Activated naive CD4-positive, alpha-beta T cell treated with anti-CD3 and anti-CD28 coated beads for 36 hours (primary cell): Measurements from ENCODE around the gene MAML3. TPM values are rescaled to one million over a fixed set of nuclear protein-coding genes. Genes with fewer than 3 reads are reported as not detected.

Experiments used
- CTCF ChIA-PET: fragments of 350-600 bp; sonication (Branson Sonifier 250); formaldehyde crosslinking; loops from one replicate; lab custom pipeline; 2021; ENCODE audit warnings: antibody characterized with exemption; lab: Charles Lee
- DNase-seq: peaks from one replicate; pipeline ENCODE4 v3.0.0-alpha.2; 2020
- H3K27ac Mint-ChIP-seq: one replicate; pipeline ENCODE4 v1.8.0; 2021; ENCODE audit warnings: mild to moderate bottlenecking, mixed read lengths
- H3K27me3 Mint-ChIP-seq: one replicate; pipeline ENCODE4 v1.8.0; 2021; ENCODE audit warnings: low read depth, mixed read lengths
- H3K36me3 Mint-ChIP-seq: one replicate; pipeline ENCODE4 v1.8.0; 2021; ENCODE audit warnings: low read depth, mixed read lengths
- H3K4me1 Mint-ChIP-seq: one replicate; pipeline ENCODE4 v1.8.0; 2021; ENCODE audit warnings: low read depth, mixed read lengths
- H3K4me3 Mint-ChIP-seq: one replicate; pipeline ENCODE4 v1.8.0; 2021; ENCODE audit warnings: mild to moderate bottlenecking, moderate library complexity, mixed read lengths
- H3K9me3 Mint-ChIP-seq: one replicate; pipeline ENCODE4 v1.8.0; 2021; ENCODE audit warnings: mixed read lengths
- intact Hi-C: fragments of 100-400 bp; cut with micrococcal nuclease; formaldehyde crosslinking; loops from one replicate; pipeline ENCODE4 v1.15.1; 2023
- total RNA-seq, 2 experiments: library from RNA; stranded (reverse); gene quantifications; one replicate each; pipeline ENCODE4 v1.2.3, GENCODE V29; 2021

The MAML3 gene
- total RNA-seq, 2 experiments from 2014 or later = 0.52 to 0.76 TPM

GRCh38 chr4:139887376-139887802 lies 266.6 kb downstream of the MAML3 start:
- no peak overlapping the region for H3K27ac Mint-ChIP-seq
- intact Hi-C loops = no loop called here
- no peaks in the 10 kb centered on the region for H3K4me1 Mint-ChIP-seq
- no peaks in the 10 kb centered on the region for H3K36me3 Mint-ChIP-seq
- no peak for DNase-seq
- H3K27me3 Mint-ChIP-seq = no peaks in the 10 kb centered on the region
- H3K4me3 Mint-ChIP-seq = no peak overlapping the region
- CTCF ChIA-PET = no interaction called here
- H3K9me3 Mint-ChIP-seq = peaks cover 2% of the 10 kb centered on the region

- Mint-ChIP-seq H3K4me3 (no peak overlapping the region), H3K36me3 (no peaks in the 10 kb centered on the region), H3K4me1 (no peaks in the 10 kb centered on the region), H3K27ac (no peak overlapping the region), H3K9me3 (peaks cover 2% of the 10 kb centered on the region), H3K27me3 (no peaks in the 10 kb centered on the region)
- CTCF ChIA-PET = no interaction called here
- intact Hi-C loops = no loop called here
- no peak for DNase-seq
Measured at GRCh38 chr4:139886798-139887197, 267.2 kb downstream of the MAML3 start.

- Mint-ChIP-seq H3K36me3 (no peaks in the 10 kb centered on the region), H3K27me3 (no peaks in the 10 kb centered on the region), H3K4me3 (no peak overlapping the region), H3K27ac (no peak overlapping the region), H3K9me3 (peaks cover 2% of the 10 kb centered on the region), H3K4me1 (no peaks in the 10 kb centered on the region)
- intact Hi-C loops = no loop called here
- no peak for DNase-seq
- CTCF ChIA-PET = no interaction called here
Measured at GRCh38 chr4:139884438-139884837, 269.5 kb downstream of the MAML3 start.

- H3K4me1 Mint-ChIP-seq = no peaks in the 10 kb centered on the region
- H3K36me3 Mint-ChIP-seq = no peaks in the 10 kb centered on the region
- no peak overlapping the region for H3K27ac Mint-ChIP-seq
- no peak for DNase-seq
- peaks cover 2% of the 10 kb centered on the region for H3K9me3 Mint-ChIP-seq
- CTCF ChIA-PET = no interaction called here
- no peak overlapping the region for H3K4me3 Mint-ChIP-seq
- intact Hi-C loops = no loop called here
- H3K27me3 Mint-ChIP-seq = no peaks in the 10 kb centered on the region
Measured at GRCh38 chr4:139880841-139881240, 273.1 kb downstream of the MAML3 start.

- no peaks in the 10 kb centered on the region for H3K36me3 Mint-ChIP-seq
- H3K9me3 Mint-ChIP-seq = peaks cover 2% of the 10 kb centered on the region
- H3K4me1 Mint-ChIP-seq = no peaks in the 10 kb centered on the region
- H3K27me3 Mint-ChIP-seq = no peaks in the 10 kb centered on the region
- CTCF ChIA-PET = no interaction called here
- intact Hi-C loops = no loop called here
- no peak for DNase-seq
- H3K4me3 Mint-ChIP-seq = no peak overlapping the region
- H3K27ac Mint-ChIP-seq = no peak overlapping the region
Measured at GRCh38 chr4:139878050-139878449, 275.9 kb downstream of the MAML3 start.

- no peaks in the 10 kb centered on the region for H3K9me3 Mint-ChIP-seq
- DNase-seq = peak; percentile 16
- H3K4me1 Mint-ChIP-seq = peaks cover 5% of the 10 kb centered on the region
- H3K27me3 Mint-ChIP-seq = peaks cover 2% of the 10 kb centered on the region
- CTCF ChIA-PET = no interaction called here
- no peak overlapping the region for H3K27ac Mint-ChIP-seq
- no peak overlapping the region for H3K4me3 Mint-ChIP-seq
- intact Hi-C loops = no loop called here
- H3K36me3 Mint-ChIP-seq = no peaks in the 10 kb centered on the region
Measured at GRCh38 chr4:139876337-139876941, 277.5 kb downstream of the MAML3 start.

GRCh38 chr4:139875411-139875825 lies 278.6 kb downstream of the MAML3 start:
- Mint-ChIP-seq H3K36me3 (no peaks in the 10 kb centered on the region), H3K27me3 (peaks cover 2% of the 10 kb centered on the region), H3K4me3 (no peak overlapping the region), H3K4me1 (peaks cover 5% of the 10 kb centered on the region), H3K27ac (no peak overlapping the region), H3K9me3 (no peaks in the 10 kb centered on the region)
- CTCF ChIA-PET = no interaction called here
- intact Hi-C loops = no loop called here
- DNase-seq = no peak

GRCh38 chr4:139873111-139873860 lies 280.7 kb downstream of the MAML3 start:
- no peak overlapping the region for H3K4me3 Mint-ChIP-seq
- CTCF ChIA-PET = no interaction called here
- H3K27me3 Mint-ChIP-seq = peaks cover 2% of the 10 kb centered on the region
- H3K9me3 Mint-ChIP-seq = no peaks in the 10 kb centered on the region
- H3K36me3 Mint-ChIP-seq = no peaks in the 10 kb centered on the region
- H3K4me1 Mint-ChIP-seq = peaks cover 5% of the 10 kb centered on the region
- intact Hi-C loops = no loop called here
- no peak overlapping the region for H3K27ac Mint-ChIP-seq
- DNase-seq = no peak

- intact Hi-C loops = no loop called here
Measured at GRCh38 chr4:139872274-139872673, 281.7 kb downstream of the MAML3 start.

GRCh38 chr4:139869810-139870209 lies 284.2 kb downstream of the MAML3 start:
- no peaks in the 10 kb centered on the region for H3K36me3 Mint-ChIP-seq
- H3K4me3 Mint-ChIP-seq = no peak overlapping the region
- CTCF ChIA-PET = no interaction called here
- H3K4me1 Mint-ChIP-seq = peaks cover 5% of the 10 kb centered on the region
- intact Hi-C loops = no loop called here
- peaks cover 2% of the 10 kb centered on the region for H3K27me3 Mint-ChIP-seq
- no peak for DNase-seq
- H3K9me3 Mint-ChIP-seq = no peaks in the 10 kb centered on the region
- H3K27ac Mint-ChIP-seq = no peak overlapping the region

More at GRCh38 chr4:139872274-139872673, 281.7 kb downstream of the MAML3 start:
- Mint-ChIP-seq H3K4me1 (peaks cover 5% of the 10 kb centered on the region), H3K9me3 (no peaks in the 10 kb centered on the region), H3K4me3 (no peak overlapping the region), H3K36me3 (no peaks in the 10 kb centered on the region), H3K27ac (no peak overlapping the region), H3K27me3 (peaks cover 2% of the 10 kb centered on the region)
- DNase-seq = no peak
- CTCF ChIA-PET = no interaction called here

GRCh38 chr4:139866276-139866962 lies 287.6 kb downstream of the MAML3 start:
- Mint-ChIP-seq H3K36me3 (no peaks in the 10 kb centered on the region), H3K4me3 (no peak overlapping the region), H3K27ac (no peak overlapping the region), H3K9me3 (no peaks in the 10 kb centered on the region), H3K27me3 (no peaks in the 10 kb centered on the region), H3K4me1 (no peaks in the 10 kb centered on the region)
- no peak for DNase-seq
- intact Hi-C loops = no loop called here
- CTCF ChIA-PET = no interaction called here

- intact Hi-C loops = no loop called here
- Mint-ChIP-seq H3K4me3 (no peak overlapping the region), H3K4me1 (no peaks in the 10 kb centered on the region), H3K27me3 (no peaks in the 10 kb centered on the region), H3K27ac (no peak overlapping the region), H3K9me3 (no peaks in the 10 kb centered on the region), H3K36me3 (no peaks in the 10 kb centered on the region)
- CTCF ChIA-PET = no interaction called here
- no peak for DNase-seq
Measured at GRCh38 chr4:139865537-139865936, 288.4 kb downstream of the MAML3 start.
